Esophagus squamous epithelium (tissue), 4 donors: ENCODE results near the gene CROCC2.

Source experiments
- CTCF ChIP-seq, 6 experiments: fragments of 450-650 bp in 4 of 6; fragments of 200-600 bp in 2 of 6; sonication (generic) in 2 of 6; IDR thresholded peaks; one replicate each; pipeline ENCODE4 v1.5.1; 2016 to 2019; ENCODE audit warnings: antibody characterized with exemption in 6 of 6, mild to moderate bottlenecking in 4 of 6, moderate library complexity in 4 of 6
- POLR2A ChIP-seq, 4 donors: fragments of 450-650 bp; IDR thresholded peaks; one replicate each; pipeline ENCODE4 v1.6.1; 2017; ENCODE audit warnings: antibody characterized with exemption in 4 of 4, mild to moderate bottlenecking in 4 of 4, moderate library complexity in 3 of 4

GRCh38 chr2:240873098-240873788, 32.9 kb upstream of the CROCC2 start:
- TF ChIP-seq CTCF (IDR thresholded peaks at IDR 0.05) (no peak), POLR2A (IDR thresholded peaks at IDR 0.05) (no peak)
